OCI-LY1 (cell line): ENCODE measurements around the gene RBKS.

Experiments used
- EZH2 ChIP-seq: fragments of 200-600 bp; sonication (generic), shearing (Covaris generic); IDR thresholded peaks from 2 replicates; pipeline ENCODE4 v1.8.0; 2017; ENCODE audit warnings: borderline replicate concordance, mixed run types, mild to moderate bottlenecking, antibody characterized with exemption, low read length, moderate library complexity, mixed read lengths
- TF ChIP-seq, protein P1 (sequence below): fragments of 200-600 bp; sonication (generic), shearing (Covaris generic); IDR thresholded peaks from 2 replicates; pipeline ENCODE4 v1.5.1; 2017; ENCODE audit warnings: mild to moderate bottlenecking, antibody characterized with exemption, low read length, moderate library complexity, mixed read lengths

DNA sequence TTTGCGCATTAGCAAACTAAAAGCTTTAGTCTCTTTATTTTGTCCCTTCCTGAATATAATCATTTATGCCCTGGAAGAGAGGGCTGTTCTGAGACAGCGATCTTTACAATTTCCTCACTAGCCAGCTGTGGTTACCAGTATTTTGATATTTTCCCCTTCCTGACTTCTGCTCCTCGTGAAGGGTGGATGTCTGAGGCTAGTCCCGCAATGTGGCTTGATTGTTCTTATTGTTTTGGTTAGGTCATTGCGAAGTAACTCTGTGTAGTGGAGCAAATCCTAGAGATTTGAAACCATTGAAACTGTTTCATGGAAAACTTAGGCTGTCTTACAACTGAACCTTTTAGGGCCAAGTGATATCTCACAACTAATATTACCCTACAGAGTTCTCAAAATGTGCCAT is 116.2 kb downstream of the RBKS start:
- TF ChIP-seq, protein P1, sequence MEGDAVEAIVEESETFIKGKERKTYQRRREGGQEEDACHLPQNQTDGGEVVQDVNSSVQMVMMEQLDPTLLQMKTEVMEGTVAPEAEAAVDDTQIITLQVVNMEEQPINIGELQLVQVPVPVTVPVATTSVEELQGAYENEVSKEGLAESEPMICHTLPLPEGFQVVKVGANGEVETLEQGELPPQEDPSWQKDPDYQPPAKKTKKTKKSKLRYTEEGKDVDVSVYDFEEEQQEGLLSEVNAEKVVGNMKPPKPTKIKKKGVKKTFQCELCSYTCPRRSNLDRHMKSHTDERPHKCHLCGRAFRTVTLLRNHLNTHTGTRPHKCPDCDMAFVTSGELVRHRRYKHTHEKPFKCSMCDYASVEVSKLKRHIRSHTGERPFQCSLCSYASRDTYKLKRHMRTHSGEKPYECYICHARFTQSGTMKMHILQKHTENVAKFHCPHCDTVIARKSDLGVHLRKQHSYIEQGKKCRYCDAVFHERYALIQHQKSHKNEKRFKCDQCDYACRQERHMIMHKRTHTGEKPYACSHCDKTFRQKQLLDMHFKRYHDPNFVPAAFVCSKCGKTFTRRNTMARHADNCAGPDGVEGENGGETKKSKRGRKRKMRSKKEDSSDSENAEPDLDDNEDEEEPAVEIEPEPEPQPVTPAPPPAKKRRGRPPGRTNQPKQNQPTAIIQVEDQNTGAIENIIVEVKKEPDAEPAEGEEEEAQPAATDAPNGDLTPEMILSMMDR = no peak
- TF ChIP-seq EZH2 = no peak
